GM21529 (cell line): ENCODE measurements around the gene ADAMTS2.
"Not testable (repeated sequence)": the region's sequence is repeated elsewhere in the genome, so short reads cannot be mapped to it uniquely, and the experiment has no call there.

Experiments
- ATAC-seq: cut with Tn5 transposase; IDR thresholded peaks from one replicate; pipeline ENCODE4 v1.9.1; 2021; ENCODE audit not compliant: unreplicated experiment

ADAMTS2 gene

DNA sequence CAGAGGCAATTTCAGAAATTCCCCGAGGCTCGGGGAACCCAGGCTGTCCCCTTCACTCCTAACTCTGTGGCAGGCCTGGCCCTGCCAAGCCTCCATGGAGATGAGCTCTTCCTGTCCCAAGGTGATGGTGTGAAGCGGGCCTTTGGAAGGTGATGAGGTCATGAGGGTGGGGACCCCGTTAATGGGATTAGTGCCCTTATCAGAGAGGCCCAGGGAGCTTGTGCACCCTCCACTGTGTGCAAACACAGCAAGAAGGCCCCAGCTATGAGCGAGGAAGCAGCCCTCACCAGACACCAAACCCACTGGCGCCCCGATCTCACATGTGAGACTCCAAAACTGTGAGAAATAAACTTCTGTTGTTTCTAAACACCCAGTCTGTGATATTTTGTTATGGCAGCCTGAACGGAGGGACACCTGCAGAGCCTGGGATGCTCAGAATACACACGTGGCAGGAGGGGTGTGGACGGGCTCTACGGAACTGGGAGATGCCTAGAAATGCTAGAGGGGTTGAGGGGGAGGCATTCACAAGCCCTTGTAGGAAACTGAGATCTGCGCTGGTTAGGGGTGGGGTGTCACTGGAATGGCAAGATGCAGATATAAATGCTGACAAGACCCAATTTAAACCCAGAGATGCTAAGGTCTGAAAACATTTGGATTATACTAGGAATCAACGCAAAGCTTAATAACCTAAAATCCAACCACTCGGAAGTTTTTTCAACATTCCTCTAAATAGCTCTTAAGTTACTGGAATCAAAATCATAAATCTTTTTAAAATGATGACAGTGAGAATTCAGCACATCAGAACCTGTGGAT is 46.9 kb downstream of the ADAMTS2 start:
- ATAC-seq, result no peak

DNA sequence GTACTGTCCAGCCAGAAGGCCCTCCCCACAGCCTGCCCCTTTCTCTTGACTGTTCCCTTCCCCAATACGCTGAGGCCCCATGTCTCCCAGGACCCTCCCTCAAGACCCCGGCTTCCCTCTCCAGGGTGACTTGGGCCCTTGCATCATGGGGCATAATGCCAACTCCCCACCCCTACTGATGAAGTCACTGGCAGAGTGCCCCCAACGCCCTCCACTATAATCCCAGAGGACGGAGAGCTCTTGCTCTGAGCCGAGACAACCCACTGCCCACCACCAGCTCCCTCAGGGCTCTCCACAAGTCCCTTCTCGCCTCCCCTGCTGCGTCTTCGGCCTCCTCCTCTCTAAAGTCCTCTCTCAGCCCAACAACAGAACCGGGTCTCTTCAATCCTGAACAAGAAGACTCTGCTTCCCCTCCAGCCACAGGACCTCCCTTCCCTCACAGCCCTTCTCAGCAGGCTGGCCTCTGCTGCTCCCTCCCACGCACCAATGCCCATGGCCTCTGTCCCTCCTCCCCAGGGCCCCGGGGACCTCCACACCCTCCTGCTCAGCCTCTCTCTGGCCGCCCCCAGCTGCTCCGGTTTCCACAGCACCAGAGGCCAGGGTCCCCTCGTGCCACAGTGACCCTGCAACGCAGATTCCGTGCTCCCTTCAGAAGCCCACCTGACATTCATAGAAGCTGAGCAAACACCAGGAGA is 47.6 kb downstream of the ADAMTS2 start:
- ATAC-seq, result no peak

DNA sequence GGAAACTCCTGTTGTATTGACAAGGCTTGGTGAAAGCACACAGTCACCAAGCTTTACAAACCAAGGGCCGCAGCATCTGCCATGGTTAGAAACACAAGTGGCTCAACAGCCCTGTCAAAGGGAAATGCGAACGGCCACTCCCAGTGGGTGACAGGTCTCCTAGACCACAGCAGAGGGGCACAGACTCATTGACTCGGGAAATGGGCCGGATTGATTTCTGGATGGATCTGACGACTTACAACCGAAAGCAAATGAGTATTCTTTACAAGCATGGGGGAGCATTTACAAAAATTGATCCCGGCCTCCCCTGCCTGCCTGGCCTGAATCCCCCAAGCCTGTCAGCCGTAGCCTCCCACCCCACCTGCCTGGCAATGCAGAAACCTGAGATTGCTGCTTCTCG is 48.2 kb downstream of the ADAMTS2 start:
- no peak for ATAC-seq

DNA sequence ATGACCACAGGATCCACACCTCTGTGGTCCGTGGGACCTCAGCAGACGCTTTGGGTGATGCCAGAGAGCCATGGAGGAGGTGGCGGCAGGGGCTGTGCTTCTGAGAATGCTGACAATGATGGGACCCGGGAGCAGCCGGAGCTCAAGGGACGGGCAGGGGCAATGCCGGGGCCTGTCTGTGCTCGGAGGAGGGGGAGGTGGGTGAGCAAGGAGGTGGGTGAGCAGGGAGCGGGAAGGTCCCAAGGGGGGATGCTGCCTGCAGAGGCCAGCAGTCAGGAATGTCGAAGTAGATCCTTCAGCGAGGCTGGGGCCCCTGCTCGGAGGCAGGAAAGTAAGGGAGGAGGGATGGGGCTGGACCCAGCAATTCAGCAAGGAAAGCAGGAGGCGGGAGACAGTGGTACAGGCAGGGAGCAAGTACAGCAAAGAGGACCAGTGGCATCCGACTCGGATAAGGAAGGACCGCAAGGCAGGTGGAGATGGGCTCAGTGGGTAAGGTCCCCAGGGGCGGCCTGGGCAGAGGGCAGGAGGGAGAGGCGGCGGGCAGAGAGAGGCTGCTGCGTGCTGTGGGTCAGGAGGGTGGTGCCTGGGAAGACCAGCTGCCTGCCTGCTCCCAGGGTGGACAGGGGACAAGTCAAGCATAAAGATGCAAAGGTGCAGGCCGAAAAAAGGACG is 49.0 kb downstream of the ADAMTS2 start:
- no peak for ATAC-seq

DNA sequence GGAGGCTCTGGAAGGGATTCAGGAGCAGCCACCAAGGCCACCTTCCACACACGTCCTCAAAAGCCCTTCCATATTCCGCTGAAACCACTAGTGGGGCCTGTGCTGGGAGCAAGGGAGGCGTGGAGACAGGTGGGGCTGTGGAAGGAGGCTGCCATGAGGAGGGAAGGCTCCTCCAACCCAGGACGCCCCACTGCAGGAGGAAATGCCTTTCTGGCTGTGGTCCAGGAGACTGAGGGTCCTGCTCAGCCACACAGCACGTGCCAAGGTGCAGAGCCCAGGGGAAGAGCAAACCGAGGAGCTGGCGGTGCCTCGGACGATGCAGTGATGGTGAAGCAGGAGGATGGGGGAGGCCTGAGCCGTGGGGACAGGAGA is 49.5 kb downstream of the ADAMTS2 start:
- no peak for ATAC-seq

DNA sequence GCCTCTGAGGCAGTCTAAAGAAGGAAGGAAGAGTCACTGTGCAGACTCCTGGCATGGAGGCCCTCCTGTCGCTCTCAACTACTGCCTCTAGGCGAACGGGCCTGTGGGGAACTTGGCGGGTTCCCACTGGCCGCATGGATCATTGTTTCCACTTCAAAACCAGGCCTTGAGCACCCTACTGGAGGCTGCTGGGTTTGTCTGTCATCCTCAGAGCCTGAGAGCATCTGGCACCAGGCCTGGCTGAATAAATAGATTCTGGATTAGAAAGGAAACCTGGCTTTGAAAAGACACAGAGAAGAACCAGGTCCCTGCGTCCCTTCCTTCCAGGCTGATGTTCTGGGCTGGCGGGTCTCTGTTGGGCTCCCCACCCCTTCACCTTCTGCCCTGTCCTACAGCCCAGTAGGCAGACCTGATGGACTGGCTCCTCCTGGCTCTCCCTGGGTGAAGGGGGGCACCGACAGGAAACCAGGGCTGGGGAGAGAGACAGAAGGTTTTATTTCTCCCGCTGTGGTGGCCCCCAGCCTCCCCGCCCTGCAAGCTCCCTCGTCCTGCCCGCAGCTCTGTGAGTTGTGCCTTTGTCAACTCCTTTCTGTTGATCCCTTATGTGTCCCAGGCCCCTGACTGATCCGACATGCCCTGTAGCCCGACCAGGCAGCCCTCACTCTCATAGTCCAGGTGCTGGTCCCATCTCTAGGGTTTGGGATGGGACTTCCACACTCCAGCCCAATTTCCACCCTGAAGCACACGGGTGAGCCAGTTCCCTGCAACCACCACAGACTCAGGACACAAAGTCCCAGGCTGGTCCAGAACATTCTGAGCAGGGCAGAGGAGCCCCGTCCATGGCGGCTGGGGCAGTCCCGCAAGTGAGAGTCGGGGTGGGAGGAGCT is 50.1 kb downstream of the ADAMTS2 start:
- no peak for ATAC-seq

DNA sequence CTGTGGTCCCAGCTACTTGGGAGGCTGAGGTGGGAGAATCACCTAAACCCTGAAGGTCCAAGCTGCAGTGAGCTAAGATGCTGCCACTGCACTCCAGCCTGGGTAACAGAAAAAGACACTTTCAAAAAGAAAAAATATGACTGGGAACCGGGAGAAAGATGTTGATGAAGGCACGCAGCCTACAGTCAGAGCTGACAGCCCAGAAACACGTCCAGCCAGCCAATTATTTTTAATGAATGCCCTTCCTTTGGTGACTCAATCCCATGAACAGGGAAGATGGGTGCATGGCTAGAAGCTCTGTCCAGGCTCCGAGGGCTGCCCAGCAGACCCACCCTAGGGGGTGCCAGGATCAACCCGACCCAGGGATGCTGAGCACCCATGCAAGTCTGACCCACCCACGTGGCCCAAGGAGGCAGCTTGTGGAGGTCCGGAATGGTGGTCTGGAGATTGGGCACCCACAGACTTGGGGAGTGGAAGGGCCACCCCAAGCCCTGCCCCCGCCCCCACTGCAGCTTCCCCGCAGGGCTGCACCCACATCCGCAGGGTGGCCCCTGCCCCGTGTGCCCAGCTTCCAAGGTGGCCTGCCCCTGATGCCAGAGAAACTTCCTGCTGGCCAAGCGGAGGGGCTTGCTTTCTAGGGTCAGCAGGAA is 51.0 kb downstream of the ADAMTS2 start:
- ATAC-seq, result no peak

DNA sequence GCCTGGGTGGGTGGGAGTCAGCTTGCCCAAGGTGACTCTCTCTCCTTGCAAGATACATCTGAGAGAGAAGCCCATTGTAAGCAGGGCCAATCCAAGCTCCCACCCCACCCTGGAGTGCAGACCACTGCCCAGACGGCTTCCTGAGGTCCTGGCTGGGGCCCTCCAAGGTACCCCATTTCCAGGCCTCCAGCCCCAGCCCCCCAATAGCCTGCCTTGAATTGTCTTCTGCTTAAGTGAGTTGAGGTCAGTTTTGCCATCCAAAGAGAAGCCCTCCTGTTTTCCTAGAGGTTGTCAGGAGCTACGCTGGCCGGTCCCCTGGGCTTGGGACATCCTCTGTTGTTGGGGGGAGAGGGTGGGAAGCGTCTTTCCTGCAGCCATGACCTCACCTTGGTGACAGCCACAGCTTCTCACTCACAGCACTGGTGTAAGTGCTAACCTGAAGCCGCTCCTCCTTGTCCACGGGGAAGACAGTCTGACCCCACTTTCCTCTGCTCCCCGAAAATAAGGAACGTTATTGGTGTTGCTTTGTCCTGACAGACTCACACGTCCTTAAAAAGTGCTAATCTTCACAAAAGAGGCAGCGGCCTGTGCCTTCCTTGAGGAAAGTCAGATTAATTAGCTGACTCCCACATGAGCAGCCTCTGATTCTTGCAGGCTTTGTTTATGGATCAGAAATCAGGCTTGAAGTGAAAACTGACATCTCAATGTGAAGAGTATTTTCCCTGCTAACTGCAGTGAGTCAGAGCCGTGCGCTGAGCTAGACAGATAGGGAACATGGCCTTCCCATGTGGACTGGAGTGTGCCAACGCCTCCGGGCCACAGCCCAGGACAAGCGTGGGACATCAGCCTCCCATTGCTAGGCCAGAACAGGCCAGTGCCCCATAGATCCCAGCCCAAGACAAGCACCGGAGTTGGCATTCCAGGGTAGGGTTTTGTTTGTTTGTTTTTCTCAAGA is 52.3 kb downstream of the ADAMTS2 start:
- ATAC-seq, result no peak

DNA sequence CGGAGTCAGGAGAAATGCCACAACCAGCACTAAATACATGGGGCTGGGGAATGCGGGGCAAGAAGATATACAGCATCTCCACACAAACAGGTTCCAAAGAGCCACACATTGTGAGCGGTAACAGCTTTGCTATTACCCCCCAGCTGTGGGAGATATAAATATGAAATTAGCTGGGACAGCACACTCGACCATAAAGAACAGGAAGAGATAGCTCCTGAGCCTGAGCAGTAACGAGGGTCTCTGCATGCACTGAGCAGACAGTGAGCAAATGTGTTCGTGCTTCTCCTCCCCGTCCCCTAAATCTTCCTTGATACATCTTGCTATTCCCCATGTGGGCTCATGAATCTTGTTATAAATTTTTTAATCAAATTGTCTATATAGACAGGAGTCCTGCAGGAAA is 53.1 kb downstream of the ADAMTS2 start:
- ATAC-seq, result no peak

DNA sequence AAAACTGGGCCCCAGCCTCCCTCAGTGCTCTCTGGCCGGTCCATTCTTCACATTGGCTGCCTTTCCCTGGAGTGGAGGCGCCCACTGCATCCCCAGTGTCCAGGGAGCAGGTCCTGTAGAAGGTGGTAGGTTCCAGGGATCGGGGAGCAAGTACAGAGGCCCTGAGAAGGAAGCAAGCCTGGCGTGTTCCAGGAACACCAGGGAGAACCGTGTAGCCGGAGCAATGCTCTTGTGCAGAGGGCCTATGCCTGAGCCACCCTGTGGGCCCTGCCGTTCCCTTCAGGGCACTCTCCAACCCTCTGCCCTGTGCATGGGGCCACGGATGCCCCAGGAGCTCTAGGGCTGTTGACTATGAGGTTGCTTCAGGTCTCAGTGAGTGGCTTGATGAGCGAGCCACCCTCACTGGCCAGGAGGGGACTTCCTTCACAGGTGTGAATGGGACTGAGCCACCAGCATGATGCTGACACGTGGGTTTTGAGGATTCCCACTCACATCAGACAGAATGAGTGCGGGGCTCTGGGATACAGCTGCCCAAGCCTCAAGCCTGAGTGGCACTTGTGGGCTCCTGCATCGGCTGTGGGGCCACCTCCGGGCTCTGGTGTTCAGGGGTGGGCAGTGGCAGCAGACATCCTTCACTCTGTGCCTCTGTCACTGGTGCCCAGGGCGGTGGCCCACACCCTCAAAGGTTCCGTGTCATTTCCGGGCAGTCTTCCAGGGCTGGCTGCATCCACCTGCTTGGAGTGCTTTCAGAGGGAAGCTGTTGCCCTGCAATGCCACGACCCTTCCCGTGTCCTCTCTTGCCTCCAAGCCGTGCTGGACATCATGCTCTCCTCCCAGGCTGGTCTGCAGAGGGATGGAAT is 54.4 kb downstream of the ADAMTS2 start:
- no peak for ATAC-seq

DNA sequence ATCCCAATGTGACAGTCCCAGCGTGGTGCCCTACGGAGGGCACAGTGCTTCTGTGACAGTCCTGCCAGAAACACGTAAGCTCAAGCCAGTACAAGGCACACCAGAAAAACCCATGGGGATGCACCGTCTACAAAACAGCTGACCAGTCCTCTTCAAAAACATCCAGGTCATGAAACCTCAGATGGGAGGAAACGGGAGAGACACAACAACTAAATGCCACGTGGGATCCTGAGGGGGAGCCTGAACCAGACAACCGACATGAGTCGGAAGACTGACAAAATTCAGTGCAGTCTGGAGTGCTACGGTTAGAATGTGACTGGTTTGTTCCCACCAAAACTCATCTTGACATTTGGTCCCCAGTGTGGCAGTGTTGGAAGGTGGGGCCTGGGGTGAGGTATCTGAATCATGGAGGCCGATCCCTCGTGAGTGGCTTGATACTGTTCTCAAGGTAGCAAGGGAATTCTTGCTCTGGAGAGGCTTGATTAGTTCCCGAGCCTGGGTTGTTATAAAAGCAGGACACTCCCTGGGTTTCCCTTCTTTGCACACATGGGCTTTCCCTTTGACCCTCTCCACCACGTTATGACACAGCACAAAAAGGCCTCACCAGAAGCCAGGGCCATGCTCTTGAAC is 55.4 kb downstream of the ADAMTS2 start:
- ATAC-seq, result no peak

DNA sequence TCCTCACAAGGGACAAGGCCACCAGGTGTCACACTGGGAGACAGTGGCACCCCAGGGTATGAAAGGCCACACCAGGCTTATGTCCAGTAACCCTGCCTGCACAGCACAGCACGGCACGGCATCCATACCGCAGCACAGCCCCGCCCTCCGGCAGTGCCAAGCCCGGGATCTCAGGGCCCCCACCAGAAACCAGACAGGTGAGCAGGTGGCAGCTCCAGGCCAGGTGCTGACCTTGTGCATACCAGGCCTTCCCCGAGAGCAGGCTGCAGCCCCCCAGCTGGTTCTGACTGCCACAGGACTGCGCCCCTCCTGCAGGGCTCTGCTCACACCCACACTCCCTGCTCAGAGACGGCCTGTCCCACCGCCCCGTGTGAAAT is 56.5 kb downstream of the ADAMTS2 start:
- ATAC-seq, result no peak

DNA sequence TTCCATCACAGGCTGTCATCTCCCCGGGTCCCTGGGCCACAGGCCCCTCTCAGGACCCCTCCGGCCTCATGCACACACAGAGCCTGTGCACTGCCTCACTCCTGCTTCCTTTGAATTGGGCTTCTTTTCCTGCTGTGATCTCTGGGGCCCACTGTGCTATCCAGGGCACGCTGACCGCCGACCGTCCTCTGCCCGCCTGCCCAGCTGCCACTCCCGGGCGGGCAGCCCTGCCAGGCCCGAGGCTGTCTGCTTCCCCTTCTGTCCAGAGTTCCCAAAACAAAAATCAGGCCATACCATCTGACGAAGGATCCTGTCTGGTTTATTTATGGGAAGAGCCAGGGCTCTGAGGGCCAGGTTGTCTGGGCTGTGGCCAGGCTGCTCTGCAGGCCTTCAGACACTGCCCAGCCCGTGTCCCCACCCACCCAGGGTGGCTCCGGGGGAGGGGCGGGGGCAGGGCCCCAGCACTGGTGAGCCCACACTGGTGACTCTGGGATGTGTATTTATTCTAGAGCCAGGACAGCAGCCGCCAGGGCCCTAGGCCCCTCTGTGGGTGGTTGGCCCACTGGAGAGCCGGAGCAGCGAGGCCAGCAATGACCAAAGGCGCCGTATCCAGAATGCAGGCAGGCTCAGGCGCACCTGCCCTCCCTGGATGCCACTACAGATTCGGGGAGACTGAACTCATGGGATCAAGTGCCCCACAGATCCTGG is 57.0 kb downstream of the ADAMTS2 start:
- ATAC-seq, result no peak

DNA sequence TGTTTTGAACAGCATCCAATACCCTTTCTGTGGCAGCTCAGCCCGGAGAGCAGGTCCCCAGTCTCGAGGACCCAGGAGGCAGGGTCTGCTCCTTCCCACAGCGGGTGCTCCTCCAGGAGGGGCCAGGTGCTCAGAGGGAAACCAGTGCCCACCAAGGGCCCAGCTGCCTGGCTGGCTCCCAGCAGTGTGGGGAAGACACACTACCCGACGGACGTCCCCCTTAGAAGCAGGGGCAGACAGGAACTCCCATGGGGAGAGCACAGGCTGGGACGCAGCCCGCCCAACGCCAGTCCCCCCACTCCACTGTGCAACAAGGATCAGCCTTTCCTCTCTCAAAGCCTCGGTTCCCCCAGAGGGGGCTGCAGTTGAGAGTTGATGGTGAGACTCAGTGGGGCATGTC is 57.6 kb downstream of the ADAMTS2 start:
- ATAC-seq, result no peak

DNA sequence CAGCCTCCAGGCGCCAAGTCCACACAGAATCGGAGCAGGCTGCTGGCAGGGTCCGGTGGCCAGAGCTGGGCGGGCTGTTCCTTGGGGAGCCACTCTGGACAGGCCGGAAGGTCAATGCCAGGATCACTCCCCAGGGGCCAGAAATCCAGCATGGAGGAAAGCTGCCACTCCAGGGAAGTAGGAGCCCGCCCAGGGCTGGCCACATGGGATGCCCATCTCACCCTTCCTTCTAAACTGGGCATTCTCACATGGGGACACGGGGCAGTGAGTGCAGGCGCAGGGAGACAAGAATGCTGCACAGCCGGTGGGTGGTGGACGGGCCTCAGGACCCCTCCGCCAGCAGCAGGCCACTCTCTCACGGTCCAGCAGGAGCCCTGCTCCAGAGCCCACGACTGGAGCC is 58.2 kb downstream of the ADAMTS2 start:
- ATAC-seq, result no peak

DNA sequence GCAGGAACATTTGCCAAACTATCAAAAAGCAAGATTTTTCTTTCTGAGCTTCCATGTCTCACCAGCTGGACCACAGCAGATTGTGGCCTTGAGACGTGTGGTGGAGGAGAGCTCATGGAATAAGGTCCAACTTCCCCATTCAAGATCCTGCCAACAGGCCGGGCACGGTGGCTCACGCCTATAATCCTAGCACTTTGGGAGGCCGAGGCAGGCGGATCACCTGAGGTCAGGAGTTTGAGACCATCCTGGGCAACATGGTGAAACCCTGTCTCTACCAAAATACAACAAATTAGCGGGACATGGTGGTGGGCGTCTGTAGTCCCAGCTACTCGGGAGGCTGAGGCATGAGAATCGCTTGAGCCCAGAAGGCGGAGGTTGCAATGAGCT is 59.5 kb downstream of the ADAMTS2 start:
- not testable (repeated sequence) for ATAC-seq

DNA sequence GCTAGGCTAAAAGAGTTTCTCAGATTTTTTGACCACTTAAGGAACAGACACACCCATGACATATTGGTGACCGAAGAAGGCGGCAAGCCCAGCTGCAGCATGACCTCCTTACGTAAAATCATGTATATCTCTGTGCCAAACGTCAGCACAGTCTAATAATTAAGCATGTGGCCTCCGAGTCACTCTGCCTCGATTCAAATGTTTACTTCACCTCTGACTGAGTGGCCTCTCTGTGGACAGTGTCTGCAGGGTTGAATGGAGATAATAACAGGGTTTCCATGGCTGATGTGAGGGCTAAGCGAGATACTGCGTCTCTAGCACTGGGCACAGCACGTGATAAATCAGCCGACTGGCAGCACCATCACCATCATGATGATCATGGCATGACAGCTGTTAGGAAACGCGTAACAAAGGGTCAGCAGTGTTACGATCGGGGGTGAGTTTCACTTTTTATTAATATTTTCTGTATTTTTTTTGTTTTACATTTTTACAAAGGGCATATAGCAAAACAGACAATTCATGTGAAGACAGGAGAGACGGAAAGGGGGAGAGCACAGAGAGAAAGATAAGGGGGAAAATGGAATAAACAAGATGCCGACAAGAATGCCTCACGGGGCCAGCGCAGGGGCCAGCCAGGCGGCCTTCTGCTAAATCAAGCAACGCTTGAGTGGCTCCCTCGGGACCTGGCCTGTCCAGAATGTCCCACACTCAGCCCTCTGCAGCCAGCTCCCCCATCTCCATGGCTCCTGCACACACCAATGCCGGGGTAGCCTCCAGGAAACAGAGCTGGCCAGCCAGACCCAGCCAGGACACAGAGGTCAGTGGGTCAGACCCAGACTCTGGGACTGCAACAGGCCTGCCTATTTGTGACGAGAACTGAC is 60.3 kb downstream of the ADAMTS2 start:
- no peak for ATAC-seq
